ENCODE results near the gene COL13A1. TPM values are rescaled to one million over a fixed set of nuclear protein-coding genes. Genes with fewer than 3 reads are reported as not detected.

Gene COL13A1
- total RNA-seq, 4 donors from 2014 or later = 2.0 to 3.8 TPM; not detected in 2

DNA sequence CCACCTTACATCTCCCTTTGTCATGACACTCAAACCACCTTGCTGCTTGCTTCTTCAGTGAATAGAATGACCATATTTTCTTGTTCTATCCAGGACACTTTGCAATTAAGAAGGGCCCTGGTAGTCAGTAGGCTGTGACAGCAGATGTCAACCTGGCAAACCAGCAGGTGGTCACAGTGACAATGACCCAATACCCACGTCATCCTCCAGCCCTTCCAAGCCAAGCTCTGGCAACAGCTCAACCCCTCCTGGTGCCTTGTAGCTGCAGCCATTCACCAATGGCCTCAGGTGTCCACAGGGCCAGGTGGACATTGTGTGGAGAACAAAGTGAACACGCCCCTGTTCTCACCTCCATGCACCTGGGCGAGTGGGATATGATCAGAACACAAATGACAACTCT, 163.4 kb downstream of the COL13A1 start:
- Histone ChIP-seq H3K4me1 (no peaks in the 10 kb centered on the region), H3K27me3 (peaks cover 0 to 18% (median 0%) of the 10 kb centered on the region in 4 donors), H3K4me3 (no peak overlapping the region), H3K27ac (no peak overlapping the region), H3K36me3 (no peaks in the 10 kb centered on the region), H3K9me3 (no peaks in the 10 kb centered on the region)
- intact Hi-C loops (cut with DNase I) = no loop called here
- WGBS, 2 donors = 53 to 79% methylated on average over 3 of the region's 3 CpGs
- DNase-seq = no peak
- TF ChIP-seq, protein P1, sequence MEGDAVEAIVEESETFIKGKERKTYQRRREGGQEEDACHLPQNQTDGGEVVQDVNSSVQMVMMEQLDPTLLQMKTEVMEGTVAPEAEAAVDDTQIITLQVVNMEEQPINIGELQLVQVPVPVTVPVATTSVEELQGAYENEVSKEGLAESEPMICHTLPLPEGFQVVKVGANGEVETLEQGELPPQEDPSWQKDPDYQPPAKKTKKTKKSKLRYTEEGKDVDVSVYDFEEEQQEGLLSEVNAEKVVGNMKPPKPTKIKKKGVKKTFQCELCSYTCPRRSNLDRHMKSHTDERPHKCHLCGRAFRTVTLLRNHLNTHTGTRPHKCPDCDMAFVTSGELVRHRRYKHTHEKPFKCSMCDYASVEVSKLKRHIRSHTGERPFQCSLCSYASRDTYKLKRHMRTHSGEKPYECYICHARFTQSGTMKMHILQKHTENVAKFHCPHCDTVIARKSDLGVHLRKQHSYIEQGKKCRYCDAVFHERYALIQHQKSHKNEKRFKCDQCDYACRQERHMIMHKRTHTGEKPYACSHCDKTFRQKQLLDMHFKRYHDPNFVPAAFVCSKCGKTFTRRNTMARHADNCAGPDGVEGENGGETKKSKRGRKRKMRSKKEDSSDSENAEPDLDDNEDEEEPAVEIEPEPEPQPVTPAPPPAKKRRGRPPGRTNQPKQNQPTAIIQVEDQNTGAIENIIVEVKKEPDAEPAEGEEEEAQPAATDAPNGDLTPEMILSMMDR (IDR thresholded peaks at IDR 0.05) = no peak
- no peak for TF ChIP-seq POLR2A (IDR thresholded peaks at IDR 0.05)

DNA sequence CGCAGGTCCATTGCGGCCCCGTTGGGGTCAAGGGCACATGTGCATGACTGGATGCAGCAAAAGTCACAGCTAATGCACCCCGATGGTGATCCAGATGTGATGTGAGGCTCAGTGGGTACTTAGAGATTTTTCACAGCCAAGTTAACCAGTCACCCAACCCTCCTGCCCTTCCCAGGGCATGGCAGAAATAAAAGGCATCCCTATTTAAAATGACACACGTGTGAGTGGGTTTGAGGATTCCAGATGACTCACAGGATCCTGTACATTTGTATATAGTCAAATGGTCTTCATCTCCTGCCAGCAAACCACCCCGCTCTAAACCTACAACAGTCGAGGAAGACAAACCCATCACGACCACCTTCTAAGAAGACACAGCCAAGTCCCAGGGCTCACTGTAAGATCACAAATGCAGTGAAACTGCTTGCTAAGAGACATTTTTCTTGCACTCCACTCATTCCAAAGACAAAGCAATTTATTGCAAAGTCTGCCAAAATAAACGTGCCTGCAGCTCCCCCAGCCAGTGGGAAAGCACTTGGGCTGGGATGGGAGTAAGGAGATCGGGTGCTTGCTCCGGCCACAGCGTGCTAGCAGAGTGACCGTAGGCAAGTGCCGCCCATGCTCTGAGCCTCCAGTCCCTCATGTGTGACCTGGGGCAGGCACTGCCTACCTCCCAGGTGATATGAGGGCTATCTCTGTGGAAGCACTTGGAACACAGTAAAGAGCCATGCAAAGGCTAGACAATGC, 164.4 kb downstream of the COL13A1 start:
- TF ChIP-seq, protein P1 (IDR thresholded peaks at IDR 0.05) = no peak
- TF ChIP-seq POLR2A (IDR thresholded peaks at IDR 0.05) = no peak
- Histone ChIP-seq H3K36me3 (no peaks in the 10 kb centered on the region), H3K27me3 (peaks cover 0 to 20% (median 0%) of the 10 kb centered on the region in 4 donors), H3K4me1 (no peaks in the 10 kb centered on the region), H3K9me3 (no peaks in the 10 kb centered on the region), H3K27ac (no peak overlapping the region), H3K4me3 (no peak overlapping the region)
- intact Hi-C loops (cut with DNase I) = no loop called here
- WGBS, 2 donors = 54 to 57% methylated on average over 14 of the region's 14 CpGs
- DNase-seq = no peak

DNA sequence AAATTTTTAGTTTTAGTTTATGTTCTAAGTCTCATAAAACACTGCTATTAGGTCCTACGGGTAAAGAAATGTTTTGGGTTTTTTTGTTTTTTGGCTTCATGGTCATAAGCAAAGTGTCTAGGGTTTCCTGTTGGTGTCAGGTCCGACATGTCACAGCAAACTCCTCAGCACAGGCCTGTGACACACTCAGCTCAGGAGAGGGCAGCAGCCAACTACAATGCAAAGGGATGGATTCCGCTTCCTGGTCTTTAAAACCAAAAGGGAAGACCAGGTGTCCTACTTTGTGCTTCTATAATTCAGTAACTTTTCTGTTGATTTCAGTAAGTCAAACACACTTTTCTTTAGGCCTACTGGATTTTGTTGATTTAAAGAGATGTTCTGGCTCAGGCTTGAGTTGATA, 167.1 kb downstream of the COL13A1 start:
- DNase-seq = no peak
- Histone ChIP-seq H3K4me3 (no peak overlapping the region), H3K4me1 (peaks cover 0 to 7% (median 0%) of the 10 kb centered on the region in 3 donors), H3K9me3 (no peaks in the 10 kb centered on the region), H3K27ac (no peak overlapping the region), H3K36me3 (no peaks in the 10 kb centered on the region), H3K27me3 (peaks cover 0 to 15% (median 0%) of the 10 kb centered on the region in 4 donors)
- TF ChIP-seq, protein P1 (IDR thresholded peaks at IDR 0.05) = peak in 1 of 6 experiments; percentile 25
- TF ChIP-seq POLR2A (IDR thresholded peaks at IDR 0.05) = no peak
- intact Hi-C loops (cut with DNase I) = no loop called here
- WGBS, 2 donors = 51 to 76% methylated on average over 3 of the region's 3 CpGs

DNA sequence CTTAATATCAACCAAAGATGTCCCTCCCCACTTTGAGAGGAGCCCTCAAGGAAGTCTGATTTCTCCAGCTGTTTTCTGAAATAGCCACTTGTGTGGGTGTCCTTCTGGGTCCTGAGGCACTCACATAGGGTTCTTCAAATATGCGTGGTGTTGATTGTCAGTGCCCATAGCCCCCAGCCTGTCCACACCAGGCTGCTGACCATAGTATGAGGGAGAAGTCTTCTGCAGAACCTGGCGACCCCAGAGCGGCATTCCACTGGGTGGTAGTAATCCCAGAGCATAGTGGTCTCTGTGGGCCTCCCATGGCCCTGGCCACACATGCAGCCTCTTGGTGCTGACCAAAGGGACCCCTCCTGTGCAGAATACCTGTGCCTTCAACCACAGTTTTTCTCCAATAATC, 168.3 kb downstream of the COL13A1 start:
- intact Hi-C loops (cut with DNase I) = no loop called here
- no peaks in the 10 kb centered on the region for H3K9me3 ChIP-seq
- TF ChIP-seq POLR2A (IDR thresholded peaks at IDR 0.05) = no peak
- TF ChIP-seq, protein P1 (IDR thresholded peaks at IDR 0.05) = no peak
- H3K4me3 ChIP-seq = no peak overlapping the region
- H3K4me1 ChIP-seq = peaks cover 0 to 7% (median 0%) of the 10 kb centered on the region in 3 donors
- H3K27me3 ChIP-seq = peaks cover 0 to 6% (median 0%) of the 10 kb centered on the region in 4 donors
- WGBS, 2 donors = 83 to 100% methylated on average over 1 to 2 of the region's 3 CpGs
- H3K36me3 ChIP-seq = no peaks in the 10 kb centered on the region
- no peak for DNase-seq
- no peak overlapping the region for H3K27ac ChIP-seq

DNA sequence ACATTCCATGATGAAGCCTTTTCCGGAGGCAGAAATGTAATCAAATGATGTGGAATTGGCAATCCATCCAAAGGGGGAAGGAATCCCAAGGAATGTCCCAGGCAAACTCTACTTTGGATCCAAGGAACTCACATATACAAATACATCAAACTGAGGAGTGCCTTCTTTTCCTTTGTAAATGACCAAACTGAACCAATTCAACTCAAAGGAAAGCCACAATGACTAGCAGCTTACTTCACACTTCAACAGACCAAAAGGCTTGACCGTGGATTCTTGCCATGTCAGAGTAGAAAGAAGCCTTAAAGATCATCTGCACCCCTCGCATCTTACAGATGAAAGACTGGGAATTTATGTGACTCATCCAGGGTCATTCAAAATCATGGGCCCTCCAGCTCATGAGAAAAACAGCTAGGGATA, 171.3 kb downstream of the COL13A1 start:
- H3K9me3 ChIP-seq = no peaks in the 10 kb centered on the region
- no peak for DNase-seq
- 56 to 68% methylated on average over 3 of the region's 3 CpGs for WGBS, 2 donors
- no peaks in the 10 kb centered on the region for H3K36me3 ChIP-seq
- peaks cover 0 to 6% (median 0%) of the 10 kb centered on the region in 4 donors for H3K27me3 ChIP-seq
- TF ChIP-seq POLR2A (IDR thresholded peaks at IDR 0.05) = no peak
- TF ChIP-seq, protein P1 (IDR thresholded peaks at IDR 0.05) = no peak
- H3K27ac ChIP-seq = peak overlapping the region in 1 of 4 donors; percentile 19
- intact Hi-C loops (cut with DNase I) = no loop called here
- no peak overlapping the region for H3K4me3 ChIP-seq
- peaks cover 0 to 7% (median 0%) of the 10 kb centered on the region in 3 donors for H3K4me1 ChIP-seq

Measured in esophagus squamous epithelium (tissue), 5 donors.